Liver (tissue), 9 donors: ENCODE data around the gene IKZF1. TPM values are rescaled to one million over a fixed set of nuclear protein-coding genes. Genes with fewer than 3 reads are reported as not detected.

Source experiments
- DNase-seq: peaks from one replicate; pipeline ENCODE4 v3.0.0-alpha.2; 2017; ENCODE audit warnings: low spot score
- H3K27ac ChIP-seq, 2 donors: one replicate each; pipeline ENCODE4 v1.7.0; 2013; ENCODE audit warnings: inconsistent platforms in 2 of 2, low read length in 2 of 2, control low read depth in 1 of 2, low read depth in 1 of 2, mild to moderate bottlenecking in 1 of 2
- H3K27me3 ChIP-seq, 4 donors: one replicate each; pipeline versions ENCODE4 v1.6.1 to v1.7.0; 2013; ENCODE audit warnings: low read length in 3 of 4, inconsistent platforms in 1 of 4, mild to moderate bottlenecking in 1 of 4, moderate library complexity in 1 of 4; ENCODE audit not compliant: control insufficient read depth in 4 of 4, insufficient read depth in 4 of 4
- H3K36me3 ChIP-seq, 4 donors: one replicate each; pipeline versions ENCODE4 v1.6.1 to v1.7.0; 2013; ENCODE audit warnings: low read length in 3 of 4, mild to moderate bottlenecking in 3 of 4, low read depth in 1 of 4, moderate library complexity in 1 of 4; ENCODE audit not compliant: control insufficient read depth in 4 of 4, insufficient read depth in 3 of 4
- H3K4me1 ChIP-seq, 4 donors: one replicate each; pipeline versions ENCODE4 v1.6.1 to v1.7.0; 2013; ENCODE audit warnings: low read length in 3 of 4, mild to moderate bottlenecking in 3 of 4, moderate library complexity in 1 of 4; ENCODE audit not compliant: control insufficient read depth in 4 of 4, insufficient read depth in 4 of 4
- H3K4me3 ChIP-seq, 3 donors: one replicate each; pipeline versions ENCODE4 v1.6.1 to v1.7.0; 2013; ENCODE audit warnings: low read length in 3 of 3, control low read depth in 1 of 3, low read depth in 1 of 3, mild to moderate bottlenecking in 1 of 3
- H3K9ac ChIP-seq, 2 donors: one replicate each; pipeline ENCODE4 v1.7.0; 2013; ENCODE audit warnings: low read length in 2 of 2, mild to moderate bottlenecking in 2 of 2, moderate library complexity in 2 of 2, control low read depth in 1 of 2, low read depth in 1 of 2
- H3K9me3 ChIP-seq, 4 donors: one replicate each; pipeline versions ENCODE4 v1.6.1 to v1.7.0; 2013; ENCODE audit warnings: low read length in 3 of 4; ENCODE audit not compliant: control insufficient read depth in 4 of 4
- ATF3 ChIP-seq: IDR thresholded peaks from 2 replicates; pipeline ENCODE4 v1.6.1; 2016; ENCODE audit warnings: antibody characterized with exemption
- CTCF ChIP-seq: fragments of 150-350 bp; IDR thresholded peaks from 2 replicates; pipeline ENCODE4 v1.5.1; 2017; ENCODE audit warnings: improper control_type of control experiment, low read depth, low read length; ENCODE audit not compliant: missing input control
- EGR1 ChIP-seq, 2 donors: IDR thresholded peaks; 2 replicates each; pipeline ENCODE4 v1.6.1; 2016 to 2018; ENCODE audit warnings: antibody characterized with exemption in 2 of 2, low read depth in 2 of 2
- FOXA1 ChIP-seq: IDR thresholded peaks from 2 replicates; pipeline ENCODE4 v1.6.1; 2016; ENCODE audit warnings: antibody characterized with exemption
- FOXA2 ChIP-seq: IDR thresholded peaks from 2 replicates; pipeline ENCODE4 v1.6.1; 2016; ENCODE audit warnings: antibody characterized with exemption
- GABPA ChIP-seq, 2 donors: IDR thresholded peaks in 1 of 2; conservative IDR thresholded peaks in 1 of 2; 2 replicates each; pipeline ENCODE4 v1.6.1; 2016; ENCODE audit warnings: antibody characterized with exemption in 2 of 2, mild to moderate bottlenecking in 1 of 2, moderate library complexity in 1 of 2
- HNF4A ChIP-seq, 2 donors: conservative IDR thresholded peaks; 2 replicates each; pipeline ENCODE4 v1.6.1; 2016; ENCODE audit warnings: antibody characterized with exemption in 2 of 2, mild to moderate bottlenecking in 2 of 2
- HNF4G ChIP-seq: IDR thresholded peaks from 2 replicates; pipeline ENCODE4 v1.6.1; 2016; ENCODE audit warnings: antibody characterized with exemption
- JUND ChIP-seq, 2 donors: IDR thresholded peaks; 2 replicates each; pipeline ENCODE4 v1.6.1; 2016; ENCODE audit warnings: antibody characterized with exemption in 2 of 2
- MAX ChIP-seq: IDR thresholded peaks from 2 replicates; pipeline ENCODE4 v1.6.1; 2016; ENCODE audit warnings: antibody characterized with exemption
- NR2F2 ChIP-seq: IDR thresholded peaks from 2 replicates; pipeline ENCODE4 v1.6.1; 2016; ENCODE audit warnings: antibody characterized with exemption
- RAD21 ChIP-seq, 2 donors: IDR thresholded peaks; 2 replicates each; pipeline ENCODE4 v1.6.1; 2016; ENCODE audit warnings: antibody characterized with exemption in 2 of 2, mild to moderate bottlenecking in 2 of 2
- REST ChIP-seq: IDR thresholded peaks from 2 replicates; pipeline ENCODE4 v1.6.1; 2016; ENCODE audit warnings: antibody characterized with exemption, mild to moderate bottlenecking
- RXRA ChIP-seq, 2 donors: IDR thresholded peaks; 2 replicates each; pipeline ENCODE4 v1.6.1; 2017 to 2018; ENCODE audit warnings: antibody characterized with exemption in 2 of 2, mild to moderate bottlenecking in 1 of 2
- SP1 ChIP-seq: IDR thresholded peaks from 2 replicates; pipeline ENCODE4 v1.6.1; 2018; ENCODE audit warnings: antibody characterized with exemption, mild to moderate bottlenecking
- TAF1 ChIP-seq: conservative IDR thresholded peaks from 2 replicates; pipeline ENCODE4 v1.6.1; 2016; ENCODE audit warnings: antibody characterized with exemption, mild to moderate bottlenecking
- YY1 ChIP-seq: IDR thresholded peaks from 2 replicates; pipeline ENCODE4 v1.6.1; 2016; ENCODE audit warnings: antibody characterized with exemption, mild to moderate bottlenecking
- ZBTB33 ChIP-seq: IDR thresholded peaks from 2 replicates; pipeline ENCODE4 v1.6.1; 2016; ENCODE audit warnings: antibody characterized with exemption
- polyA plus RNA-seq, 2 donors: library from polyadenylated mRNA; stranded (reverse) in 1 of 2; unstranded in 1 of 2; fragments of 200-250 nt in 1 of 2; fragments of >200 nt in 1 of 2; fragmentation: Nextera tagmentation in 1 of 2; extraction: Ambion mirVana in 1 of 2; gene quantifications; one replicate each; pipeline versions ENCODE4 v1.2.1 to v1.2.3, GENCODE V29; 2013 to 2015
- total RNA-seq, 2 donors: library from RNA; depleted of rRNA; stranded (reverse); fragments of >200 nt; gene quantifications; one replicate each; pipeline ENCODE4 v1.2.3, GENCODE V29; 2014
- donor health status: healthy.
- donor health status: healthy.
- donor health status: healthy.
- donor health status: healthy.
- donor health status: healthy.

Gene IKZF1
- total and polyA plus RNA-seq, 4 donors = 1.6 to 43.5 (median 6.2) TPM

GRCh38 chr7:50278120-50278519 is 26.4 kb upstream of the IKZF1 start:
- H3K9ac ChIP-seq = no peak overlapping the region
- peaks cover 0 to 2% (median 0%) of the 10 kb centered on the region in 4 donors for H3K4me1 ChIP-seq
- TF ChIP-seq NR2F2 = no peak
- TF ChIP-seq HNF4A (conservative IDR thresholded peaks at IDR 0.05) = no peak
- no peak for TF ChIP-seq ZBTB33
- TF ChIP-seq TAF1 = no peak
- TF ChIP-seq RXRA (IDR thresholded peaks at IDR 0.05) = no peak
- no peak for TF ChIP-seq JUND (IDR thresholded peaks at IDR 0.05)
- no peak for TF ChIP-seq FOXA2
- TF ChIP-seq YY1 = no peak
- TF ChIP-seq FOXA1 = no peak
- no peak for TF ChIP-seq HNF4G
- TF ChIP-seq MAX = no peak
- TF ChIP-seq REST = no peak
- no peak for TF ChIP-seq GABPA (IDR thresholded peaks at IDR 0.05 in 1 of 2, conservative IDR thresholded peaks at IDR 0.05 in 1 of 2)
- TF ChIP-seq CTCF = no peak
- no peak for TF ChIP-seq ATF3
- no peak for TF ChIP-seq SP1
- TF ChIP-seq EGR1 (IDR thresholded peaks at IDR 0.05; ENCODE audit: low read depth in 2 of 2) = no peak
- no peak for TF ChIP-seq RAD21 (IDR thresholded peaks at IDR 0.05)
- H3K36me3 ChIP-seq = no peaks in the 10 kb centered on the region
- no peak overlapping the region for H3K27ac ChIP-seq
- H3K9me3 ChIP-seq = no peaks in the 10 kb centered on the region
- H3K4me3 ChIP-seq = no peak overlapping the region
- no peaks in the 10 kb centered on the region for H3K27me3 ChIP-seq
- no peak for DNase-seq
